Kidney (tissue), 14 donors: ENCODE results near the gene ERCC2. TPM values are rescaled to one million over a fixed set of nuclear protein-coding genes. Genes with fewer than 3 reads are reported as not detected.

Experiments
- DNase-seq, 5 donors: peaks; one replicate each; pipeline ENCODE4 v3.0.0-alpha.2; 2013 to 2020
- FAIRE-seq: peaks from 2 replicates; lab custom pipeline; 2012; peaks lifted over from hg19 to GRCh38; lab: Jason Lieb, UNC
- H3K27ac ChIP-seq, 2 donors: one replicate each; pipeline ENCODE4 v1.7.0; 2013; ENCODE audit warnings: low read depth in 2 of 2, low read length in 2 of 2, inconsistent platforms in 1 of 2
- H3K27me3 ChIP-seq: one replicate; pipeline ENCODE4 v1.7.1; 2013; ENCODE audit warnings: low read length, inconsistent platforms; ENCODE audit not compliant: control insufficient read depth, insufficient read depth
- H3K36me3 ChIP-seq, 3 donors: one replicate each; pipeline versions ENCODE4 v1.7.0 to v1.7.1; 2013; ENCODE audit warnings: low read length in 3 of 3, control low read depth in 1 of 3, inconsistent platforms in 1 of 3; ENCODE audit not compliant: insufficient read depth in 3 of 3, control insufficient read depth in 2 of 3
- H3K4me1 ChIP-seq, 3 donors: one replicate each; pipeline versions ENCODE4 v1.7.0 to v1.7.1; 2013; ENCODE audit warnings: low read length in 3 of 3, inconsistent platforms in 1 of 3, low read depth in 1 of 3; ENCODE audit not compliant: control insufficient read depth in 2 of 3, insufficient read depth in 2 of 3
- H3K4me3 ChIP-seq, 3 donors: one replicate each; pipeline versions ENCODE4 v1.7.0 to v1.8.1; 2013; ENCODE audit warnings: low read length in 3 of 3, control low read depth in 1 of 3, inconsistent platforms in 1 of 3
- H3K9ac ChIP-seq, 3 donors: one replicate each; pipeline versions ENCODE4 v1.7.0 to v1.7.1; 2013; ENCODE audit warnings: low read length in 3 of 3, control low read depth in 1 of 3, inconsistent platforms in 1 of 3
- H3K9me3 ChIP-seq, 3 donors: one replicate each; pipeline versions ENCODE4 v1.7.0 to v1.7.1; 2013; ENCODE audit warnings: low read length in 3 of 3, control low read depth in 1 of 3, inconsistent platforms in 1 of 3; ENCODE audit not compliant: control insufficient read depth in 2 of 3, insufficient read depth in 1 of 3
- intact Hi-C: fragments of 100-400 bp; cut with DNase I; formaldehyde crosslinking; loops from one replicate; pipeline ENCODE4 v1.11.1; 2022
- polyA plus RNA-seq: library from polyadenylated mRNA; stranded (reverse); fragments of 350-450 nt; fragmentation: Illumina TruSeq; extraction: RNeasy Lipid Tissue Mini Kit (QIAGEN cat#74804); gene quantifications from one replicate; pipeline ENCODE4 v1.2.3, GENCODE V29; 2014; ENCODE audit warnings: low read depth, low replicate concordance; ENCODE audit not compliant: insufficient read depth
- total RNA-seq: library from RNA; stranded (reverse); fragmentation: NEBNext Ultra II Directional; extraction: Animal tissue kit (Norgen Biotek cat#: 25700); gene quantifications from one replicate; pipeline ENCODE4 v1.2.1, GENCODE V29; 2021
- TF ChIP-seq, protein P1 (sequence below): IDR thresholded peaks from 3 replicates; pipeline ENCODE4 v1.5.1; 2012; ENCODE audit warnings: mild to moderate bottlenecking, moderate library complexity, borderline replicate concordance; ENCODE audit not compliant: insufficient read depth; ENCODE audit errors: extremely low read depth
- donor health status: control.
- donor health status: control.
- donor health status: control.
- donor health status: control.
- donor health status: control.
- donor health status: DM: yes; HTN: yes; CAD: no.
- donor health status: Normal renal cell carcinoma (clear cell type).

The ERCC2 gene
- total and polyA plus RNA-seq, 2 donors from 2014 or later, result 16.7 to 19.0 TPM

GRCh38 chr19:45356760-45357444 lies 13.5 kb downstream of the ERCC2 start:
- H3K9ac ChIP-seq, result no peak overlapping the region
- no peak overlapping the region for H3K27ac ChIP-seq
- H3K9me3 ChIP-seq, result no peaks in the 10 kb centered on the region
- no peak overlapping the region for H3K4me3 ChIP-seq
- no peaks in the 10 kb centered on the region for H3K4me1 ChIP-seq
- intact Hi-C loops, result no loop called here
- H3K36me3 ChIP-seq, result peaks cover 0 to 15% (median 3%) of the 10 kb centered on the region in 3 donors
- FAIRE-seq, result no peak
- no peak for DNase-seq
- TF ChIP-seq, protein P1, sequence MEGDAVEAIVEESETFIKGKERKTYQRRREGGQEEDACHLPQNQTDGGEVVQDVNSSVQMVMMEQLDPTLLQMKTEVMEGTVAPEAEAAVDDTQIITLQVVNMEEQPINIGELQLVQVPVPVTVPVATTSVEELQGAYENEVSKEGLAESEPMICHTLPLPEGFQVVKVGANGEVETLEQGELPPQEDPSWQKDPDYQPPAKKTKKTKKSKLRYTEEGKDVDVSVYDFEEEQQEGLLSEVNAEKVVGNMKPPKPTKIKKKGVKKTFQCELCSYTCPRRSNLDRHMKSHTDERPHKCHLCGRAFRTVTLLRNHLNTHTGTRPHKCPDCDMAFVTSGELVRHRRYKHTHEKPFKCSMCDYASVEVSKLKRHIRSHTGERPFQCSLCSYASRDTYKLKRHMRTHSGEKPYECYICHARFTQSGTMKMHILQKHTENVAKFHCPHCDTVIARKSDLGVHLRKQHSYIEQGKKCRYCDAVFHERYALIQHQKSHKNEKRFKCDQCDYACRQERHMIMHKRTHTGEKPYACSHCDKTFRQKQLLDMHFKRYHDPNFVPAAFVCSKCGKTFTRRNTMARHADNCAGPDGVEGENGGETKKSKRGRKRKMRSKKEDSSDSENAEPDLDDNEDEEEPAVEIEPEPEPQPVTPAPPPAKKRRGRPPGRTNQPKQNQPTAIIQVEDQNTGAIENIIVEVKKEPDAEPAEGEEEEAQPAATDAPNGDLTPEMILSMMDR, result no peak
- H3K27me3 ChIP-seq, result no peaks in the 10 kb centered on the region

GRCh38 chr19:45355910-45356309 lies 14.5 kb downstream of the ERCC2 start:
- TF ChIP-seq, protein P1, result no peak
- Histone ChIP-seq H3K27me3 (no peaks in the 10 kb centered on the region), H3K9me3 (no peaks in the 10 kb centered on the region), H3K36me3 (peaks cover 0 to 8% (median 3%) of the 10 kb centered on the region in 3 donors), H3K27ac (no peak overlapping the region), H3K4me1 (no peaks in the 10 kb centered on the region), H3K9ac (no peak overlapping the region), H3K4me3 (no peak overlapping the region)
- FAIRE-seq (no peak), DNase-seq (no peak)
- intact Hi-C loops, result no loop called here

DNA sequence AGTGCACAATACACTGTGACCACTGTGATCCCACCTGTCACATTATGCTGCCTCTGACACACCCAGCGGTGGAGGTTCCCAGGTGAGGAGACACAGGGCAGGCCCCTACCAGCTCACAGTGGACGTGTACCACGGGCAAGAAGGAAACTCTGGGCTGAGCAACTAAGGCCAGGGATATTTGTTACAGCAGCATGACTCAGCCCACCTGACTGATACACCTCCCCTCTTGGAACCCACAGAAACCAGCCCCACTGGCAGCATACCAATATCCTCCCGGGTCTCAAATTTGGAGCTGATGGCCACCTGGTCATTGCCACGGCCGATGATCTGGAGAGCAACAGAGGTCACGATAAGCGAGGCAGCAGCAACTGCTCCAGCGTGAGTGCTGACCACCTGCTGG lies 15.0 kb downstream of the ERCC2 start:
- no peak overlapping the region for H3K9ac ChIP-seq
- DNase-seq (no peak), FAIRE-seq (no peak)
- no peaks in the 10 kb centered on the region for H3K27me3 ChIP-seq
- TF ChIP-seq, protein P1, result no peak
- no peaks in the 10 kb centered on the region for H3K4me1 ChIP-seq
- H3K4me3 ChIP-seq, result no peak overlapping the region
- H3K27ac ChIP-seq, result no peak overlapping the region
- intact Hi-C loops, result no loop called here
- H3K36me3 ChIP-seq, result peaks cover 0 to 8% (median 3%) of the 10 kb centered on the region in 3 donors
- no peaks in the 10 kb centered on the region for H3K9me3 ChIP-seq
